MG63 (cell line): ENCODE results near the gene SNX5. TPM values are rescaled to one million over a fixed set of nuclear protein-coding genes. Genes with fewer than 3 reads are reported as not detected.

Experiments
- DNase-seq: peaks from one replicate; pipeline ENCODE4 v3.0.0-alpha.2; 2020
- H3K27me3 ChIP-seq: fragments of 250-450 bp; sonication (Bioruptor Pico); 2 replicates; pipeline ENCODE4 v1.5.1; 2020; ENCODE audit warnings: mild to moderate bottlenecking, moderate library complexity
- H3K36me3 ChIP-seq: fragments of 250-450 bp; sonication (Bioruptor Pico); 2 replicates; pipeline ENCODE4 v1.5.1; 2020; ENCODE audit warnings: mild to moderate bottlenecking, moderate library complexity
- H3K4me3 ChIP-seq: fragments of 250-450 bp; sonication (Bioruptor Pico); 2 replicates; pipeline ENCODE4 v1.5.1; 2020; ENCODE audit warnings: mild to moderate bottlenecking, moderate library complexity
- H3K9me3 ChIP-seq: fragments of 250-450 bp; sonication (Bioruptor Pico); 2 replicates; pipeline ENCODE4 v1.5.1; 2020; ENCODE audit warnings: mild to moderate bottlenecking, moderate library complexity
- total RNA-seq: library from RNA; depleted of rRNA; stranded (reverse); fragments of >200 nt; shearing (Covaris generic); gene quantifications from 2 replicates; pipeline ENCODE4 v1.2.3, GENCODE V29; 2014; ENCODE audit warnings: low replicate concordance

Gene SNX5
- total RNA-seq, 1 experiment from 2014 or later: 99.6 TPM

GRCh38 chr20:17936761-17937732 is 31.5 kb downstream of the SNX5 start:
- no peak overlapping the region for H3K4me3 ChIP-seq

GRCh38 chr20:17936286-17936760 is 32.3 kb downstream of the SNX5 start:
- H3K36me3 ChIP-seq: peaks cover 15% of the 10 kb centered on the region
- no peak for DNase-seq
- H3K9me3 ChIP-seq: no peaks in the 10 kb centered on the region
- no peak overlapping the region for H3K4me3 ChIP-seq
- no peaks in the 10 kb centered on the region for H3K27me3 ChIP-seq

More at GRCh38 chr20:17936761-17937732, 31.5 kb downstream of the SNX5 start:
- no peaks in the 10 kb centered on the region for H3K27me3 ChIP-seq
- DNase-seq: peak; percentile 79
- H3K9me3 ChIP-seq: no peaks in the 10 kb centered on the region
- peaks cover 23% of the 10 kb centered on the region for H3K36me3 ChIP-seq

GRCh38 chr20:17935761-17936160 is 32.8 kb downstream of the SNX5 start:
- Histone ChIP-seq H3K27me3 (no peaks in the 10 kb centered on the region), H3K9me3 (no peaks in the 10 kb centered on the region), H3K36me3 (peaks cover 10% of the 10 kb centered on the region; the same call in 1 of the 2 replicates), H3K4me3 (no peak overlapping the region)
- DNase-seq: no peak

GRCh38 chr20:17935186-17935585 is 33.4 kb downstream of the SNX5 start:
- peaks cover 4% of the 10 kb centered on the region; the same call in 1 of the 2 replicates for H3K36me3 ChIP-seq
- H3K27me3 ChIP-seq: no peaks in the 10 kb centered on the region
- no peaks in the 10 kb centered on the region for H3K9me3 ChIP-seq
- no peak overlapping the region for H3K4me3 ChIP-seq
- DNase-seq: no peak

GRCh38 chr20:17934141-17934862 is 34.3 kb downstream of the SNX5 start:
- no peaks in the 10 kb centered on the region for H3K27me3 ChIP-seq
- no peak for DNase-seq
- H3K4me3 ChIP-seq: no peak overlapping the region
- H3K9me3 ChIP-seq: no peaks in the 10 kb centered on the region
- H3K36me3 ChIP-seq: 0 out of 2 replicates have a peak, but pooled peaks cover 2% of the 10 kb centered on the region

GRCh38 chr20:17933711-17934110 is 34.9 kb downstream of the SNX5 start:
- DNase-seq: no peak
- no peaks in the 10 kb centered on the region for H3K27me3 ChIP-seq
- no peaks in the 10 kb centered on the region for H3K36me3 ChIP-seq
- no peaks in the 10 kb centered on the region for H3K9me3 ChIP-seq
- H3K4me3 ChIP-seq: no peak overlapping the region

GRCh38 chr20:17933121-17933520 is 35.5 kb downstream of the SNX5 start:
- Histone ChIP-seq H3K36me3 (no peaks in the 10 kb centered on the region), H3K9me3 (no peaks in the 10 kb centered on the region), H3K27me3 (no peaks in the 10 kb centered on the region), H3K4me3 (no peak overlapping the region)
- no peak for DNase-seq

- no peak for DNase-seq
- H3K36me3 ChIP-seq: no peaks in the 10 kb centered on the region
- no peaks in the 10 kb centered on the region for H3K27me3 ChIP-seq
- H3K9me3 ChIP-seq: no peaks in the 10 kb centered on the region
- H3K4me3 ChIP-seq: no peak overlapping the region
Measured at GRCh38 chr20:17932396-17932795, 36.2 kb downstream of the SNX5 start.

- no peaks in the 10 kb centered on the region for H3K27me3 ChIP-seq
- H3K4me3 ChIP-seq: no peak overlapping the region
- DNase-seq: no peak
- H3K9me3 ChIP-seq: no peaks in the 10 kb centered on the region
- H3K36me3 ChIP-seq: no peaks in the 10 kb centered on the region
Measured at GRCh38 chr20:17931513-17931912, 37.1 kb downstream of the SNX5 start.

- no peaks in the 10 kb centered on the region for H3K36me3 ChIP-seq
- H3K9me3 ChIP-seq: no peaks in the 10 kb centered on the region
- no peak for DNase-seq
- no peak overlapping the region for H3K4me3 ChIP-seq
- no peaks in the 10 kb centered on the region for H3K27me3 ChIP-seq
Measured at GRCh38 chr20:17928633-17929311, 39.8 kb downstream of the SNX5 start.

- Histone ChIP-seq H3K9me3 (no peaks in the 10 kb centered on the region), H3K4me3 (no peak overlapping the region), H3K36me3 (no peaks in the 10 kb centered on the region), H3K27me3 (no peaks in the 10 kb centered on the region)
- no peak for DNase-seq
Measured at GRCh38 chr20:17928211-17928611, 40.4 kb downstream of the SNX5 start.

GRCh38 chr20:17925940-17926300 is 42.7 kb downstream of the SNX5 start:
- H3K36me3 ChIP-seq: no peaks in the 10 kb centered on the region
- H3K9me3 ChIP-seq: no peaks in the 10 kb centered on the region
- H3K27me3 ChIP-seq: no peaks in the 10 kb centered on the region
- no peak overlapping the region for H3K4me3 ChIP-seq
- DNase-seq: no peak

GRCh38 chr20:17925141-17925939 is 43.3 kb downstream of the SNX5 start:
- peak; percentile 22 for DNase-seq
- Histone ChIP-seq H3K9me3 (no peaks in the 10 kb centered on the region), H3K4me3 (no peak overlapping the region), H3K36me3 (no peaks in the 10 kb centered on the region), H3K27me3 (no peaks in the 10 kb centered on the region)

- no peak overlapping the region for H3K4me3 ChIP-seq
- no peaks in the 10 kb centered on the region for H3K27me3 ChIP-seq
- DNase-seq: no peak
- H3K36me3 ChIP-seq: no peaks in the 10 kb centered on the region
- no peaks in the 10 kb centered on the region for H3K9me3 ChIP-seq
Measured at GRCh38 chr20:17921774-17922173, 46.8 kb downstream of the SNX5 start.

- no peak for DNase-seq
Measured at GRCh38 chr20:17919149-17919548, 49.4 kb downstream of the SNX5 start.

More at GRCh38 chr20:17919149-17919548, 49.4 kb downstream of the SNX5 start:
- Histone ChIP-seq H3K27me3 (no peaks in the 10 kb centered on the region), H3K4me3 (no peak overlapping the region), H3K36me3 (no peaks in the 10 kb centered on the region), H3K9me3 (no peaks in the 10 kb centered on the region)
